Suprapubic skin (tissue), 4 donors: ENCODE data around the gene KNTC1. TPM values are rescaled to one million over a fixed set of nuclear protein-coding genes. Genes with fewer than 3 reads are reported as not detected.

Experiments
- DNase-seq, 2 donors: peaks; one replicate each; pipeline ENCODE4 v3.0.0-alpha.2; 2019; ENCODE audit warnings: low spot score in 2 of 2
- H3K27ac ChIP-seq: fragments of 200-600 bp; sonication (generic); one replicate; pipeline ENCODE4 v1.5.1; 2019
- H3K27me3 ChIP-seq: fragments of 200-600 bp; sonication (generic); one replicate; pipeline ENCODE4 v1.5.1; 2019
- H3K36me3 ChIP-seq: fragments of 200-600 bp; sonication (generic); one replicate; pipeline ENCODE4 v1.5.1; 2019
- H3K4me1 ChIP-seq: fragments of 200-600 bp; sonication (generic); one replicate; pipeline ENCODE4 v1.5.1; 2019
- H3K4me3 ChIP-seq: fragments of 200-600 bp; sonication (generic); one replicate; pipeline ENCODE4 v1.5.1; 2019; ENCODE audit warnings: mild to moderate bottlenecking
- H3K9me3 ChIP-seq: fragments of 200-600 bp; sonication (generic); one replicate; pipeline ENCODE4 v1.5.1; 2019
- CTCF ChIP-seq, 2 donors: fragments of 200-600 bp in 1 of 2; fragments of 450-650 bp in 1 of 2; sonication (generic) in 1 of 2; IDR thresholded peaks; one replicate each; pipeline ENCODE4 v1.5.1; 2016 to 2019; ENCODE audit warnings: antibody characterized with exemption in 2 of 2, mild to moderate bottlenecking in 1 of 2, moderate library complexity in 1 of 2
- EP300 ChIP-seq: sonication (generic); formaldehyde crosslinking; IDR thresholded peaks from one replicate; pipeline ENCODE4 v1.6.1; 2017; ENCODE audit warnings: antibody characterized with exemption
- POLR2A ChIP-seq, 2 donors: fragments of 450-650 bp; IDR thresholded peaks; one replicate each; pipeline ENCODE4 v1.6.1; 2017; ENCODE audit warnings: antibody characterized with exemption in 2 of 2, mild to moderate bottlenecking in 2 of 2, moderate library complexity in 2 of 2
- POLR2AphosphoS5 ChIP-seq, 3 donors: sonication (generic); formaldehyde crosslinking; IDR thresholded peaks; one replicate each; pipeline ENCODE4 v1.6.1; 2017; ENCODE audit warnings: antibody characterized with exemption in 3 of 3
- WGBS: methylation state at CpG from one replicate; pipeline ENCODE4 v1.1.5; 2018; 5-methylcytosine and 5-hydroxymethylcytosine counted together
- total RNA-seq, 4 donors: library from RNA; depleted of rRNA; stranded (reverse); fragments of >200 nt; gene quantifications; one replicate each; pipeline ENCODE4 v1.1.0, GENCODE V29; 2016

Gene KNTC1
- total RNA-seq, 4 donors from 2014 or later, result 8.6 to 44.4 (median 13.2) TPM

GRCh38 chr12:122659579-122659978 lies 132.5 kb downstream of the KNTC1 start:
- no peaks in the 10 kb centered on the region for H3K9me3 ChIP-seq
- no peak overlapping the region for H3K27ac ChIP-seq
- no peak for TF ChIP-seq EP300
- no peak for TF ChIP-seq CTCF (IDR thresholded peaks at IDR 0.05)
- no peak for TF ChIP-seq POLR2A (IDR thresholded peaks at IDR 0.05)
- no peak for TF ChIP-seq POLR2AphosphoS5 (IDR thresholded peaks at IDR 0.05)
- H3K36me3 ChIP-seq, result no peaks in the 10 kb centered on the region
- 87% methylated on average over 6 of the region's 6 CpGs for WGBS
- H3K27me3 ChIP-seq, result no peaks in the 10 kb centered on the region
- H3K4me1 ChIP-seq, result peaks cover 18% of the 10 kb centered on the region
- H3K4me3 ChIP-seq, result no peak overlapping the region
- DNase-seq, result no peak

- no peaks in the 10 kb centered on the region for H3K9me3 ChIP-seq
- H3K4me3 ChIP-seq, result no peak overlapping the region
- TF ChIP-seq EP300, result no peak
- TF ChIP-seq POLR2AphosphoS5 (IDR thresholded peaks at IDR 0.05), result no peak
- TF ChIP-seq POLR2A (IDR thresholded peaks at IDR 0.05), result no peak
- no peak for TF ChIP-seq CTCF (IDR thresholded peaks at IDR 0.05)
- H3K36me3 ChIP-seq, result no peaks in the 10 kb centered on the region
- DNase-seq, result no peak
- no peaks in the 10 kb centered on the region for H3K27me3 ChIP-seq
- WGBS, result 84% methylated on average over 11 of the region's 16 CpGs
- no peak overlapping the region for H3K27ac ChIP-seq
- H3K4me1 ChIP-seq, result peaks cover 7% of the 10 kb centered on the region
Observed at GRCh38 chr12:122661246-122661645, 134.2 kb downstream of the KNTC1 start.

GRCh38 chr12:122661938-122662337 lies 134.9 kb downstream of the KNTC1 start:
- DNase-seq, result no peak
- Histone ChIP-seq H3K4me3 (no peak overlapping the region), H3K27ac (no peak overlapping the region), H3K4me1 (no peaks in the 10 kb centered on the region), H3K36me3 (no peaks in the 10 kb centered on the region), H3K27me3 (no peaks in the 10 kb centered on the region), H3K9me3 (no peaks in the 10 kb centered on the region)
- no peak for TF ChIP-seq POLR2AphosphoS5 (IDR thresholded peaks at IDR 0.05)
- TF ChIP-seq CTCF (IDR thresholded peaks at IDR 0.05), result no peak
- no peak for TF ChIP-seq POLR2A (IDR thresholded peaks at IDR 0.05)
- no peak for TF ChIP-seq EP300
- WGBS, result 90% methylated on average over 3 of the region's 3 CpGs

- no peak for TF ChIP-seq POLR2A (IDR thresholded peaks at IDR 0.05)
- no peak for TF ChIP-seq EP300
- no peaks in the 10 kb centered on the region for H3K36me3 ChIP-seq
- DNase-seq, result no peak
- no peaks in the 10 kb centered on the region for H3K4me1 ChIP-seq
- no peaks in the 10 kb centered on the region for H3K9me3 ChIP-seq
- no peaks in the 10 kb centered on the region for H3K27me3 ChIP-seq
- 93% methylated on average over 8 of the region's 8 CpGs for WGBS
- no peak overlapping the region for H3K4me3 ChIP-seq
- H3K27ac ChIP-seq, result no peak overlapping the region
Observed at GRCh38 chr12:122665349-122665748, 138.3 kb downstream of the KNTC1 start.

- 95% methylated on average over 5 of the region's 5 CpGs for WGBS
- TF ChIP-seq POLR2A (IDR thresholded peaks at IDR 0.05), result no peak
- no peak for TF ChIP-seq EP300
- no peak for TF ChIP-seq POLR2AphosphoS5 (IDR thresholded peaks at IDR 0.05)
- no peak for TF ChIP-seq CTCF (IDR thresholded peaks at IDR 0.05)
- Histone ChIP-seq H3K27ac (no peak overlapping the region), H3K9me3 (no peaks in the 10 kb centered on the region), H3K36me3 (no peaks in the 10 kb centered on the region), H3K27me3 (no peaks in the 10 kb centered on the region), H3K4me1 (no peaks in the 10 kb centered on the region), H3K4me3 (no peak overlapping the region)
- no peak for DNase-seq
Observed at GRCh38 chr12:122665759-122666158, 138.7 kb downstream of the KNTC1 start.

- no peak for TF ChIP-seq POLR2AphosphoS5 (IDR thresholded peaks at IDR 0.05)
- TF ChIP-seq POLR2A (IDR thresholded peaks at IDR 0.05), result no peak
- TF ChIP-seq CTCF (IDR thresholded peaks at IDR 0.05), result no peak
- no peak for TF ChIP-seq EP300
- no peaks in the 10 kb centered on the region for H3K4me1 ChIP-seq
- WGBS, result 83% methylated on average over 2 of the region's 2 CpGs
- H3K9me3 ChIP-seq, result no peaks in the 10 kb centered on the region
- no peak overlapping the region for H3K4me3 ChIP-seq
- no peak overlapping the region for H3K27ac ChIP-seq
- no peak for DNase-seq
- no peaks in the 10 kb centered on the region for H3K36me3 ChIP-seq
- no peaks in the 10 kb centered on the region for H3K27me3 ChIP-seq
Observed at GRCh38 chr12:122668268-122668667, 141.2 kb downstream of the KNTC1 start.
